ENCODE results near the gene FRA10AC1. TPM values are rescaled to one million over a fixed set of nuclear protein-coding genes. Genes with fewer than 3 reads are reported as not detected.

The FRA10AC1 gene
- total and polyA plus RNA-seq, 10 donors: 9.9 to 99.5 (median 18.8) TPM

DNA sequence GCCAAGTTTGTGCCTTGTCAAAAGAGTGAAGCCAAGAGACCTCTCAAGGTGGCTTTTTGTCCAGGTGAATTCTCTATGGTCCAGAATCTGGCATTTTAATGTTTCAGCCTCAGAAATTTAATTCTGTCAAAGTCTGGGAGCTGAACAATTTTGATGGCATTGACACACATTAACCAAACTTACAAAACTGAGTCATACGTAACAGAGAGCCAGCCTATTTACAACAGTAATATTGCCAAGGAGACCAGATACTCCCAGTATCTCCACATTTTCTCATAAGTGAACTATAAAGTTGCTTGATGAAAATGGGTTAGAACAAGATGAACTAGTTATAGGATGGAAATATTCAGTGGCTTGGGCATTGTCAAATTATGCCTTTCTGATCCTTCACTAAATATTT lies 46.2 kb downstream of the FRA10AC1 start:
- no peak overlapping the region for H3K4me3 ChIP-seq
- no peaks in the 10 kb centered on the region for H3K27me3 ChIP-seq (replicated peaks in 1 of 7)
- H3K27ac ChIP-seq: no peak overlapping the region
- peaks cover 0 to 25% (median 0%) of the 10 kb centered on the region in 6 donors for H3K36me3 ChIP-seq
- intact Hi-C loops (cut with DNase I; ENCODE audit: low total_unique reads): no loop called here
- TF ChIP-seq POLR2A (IDR thresholded peaks at IDR 0.05) (no peak), POLR2AphosphoS5 (IDR thresholded peaks at IDR 0.05) (no peak)
- TF ChIP-seq, protein P1, sequence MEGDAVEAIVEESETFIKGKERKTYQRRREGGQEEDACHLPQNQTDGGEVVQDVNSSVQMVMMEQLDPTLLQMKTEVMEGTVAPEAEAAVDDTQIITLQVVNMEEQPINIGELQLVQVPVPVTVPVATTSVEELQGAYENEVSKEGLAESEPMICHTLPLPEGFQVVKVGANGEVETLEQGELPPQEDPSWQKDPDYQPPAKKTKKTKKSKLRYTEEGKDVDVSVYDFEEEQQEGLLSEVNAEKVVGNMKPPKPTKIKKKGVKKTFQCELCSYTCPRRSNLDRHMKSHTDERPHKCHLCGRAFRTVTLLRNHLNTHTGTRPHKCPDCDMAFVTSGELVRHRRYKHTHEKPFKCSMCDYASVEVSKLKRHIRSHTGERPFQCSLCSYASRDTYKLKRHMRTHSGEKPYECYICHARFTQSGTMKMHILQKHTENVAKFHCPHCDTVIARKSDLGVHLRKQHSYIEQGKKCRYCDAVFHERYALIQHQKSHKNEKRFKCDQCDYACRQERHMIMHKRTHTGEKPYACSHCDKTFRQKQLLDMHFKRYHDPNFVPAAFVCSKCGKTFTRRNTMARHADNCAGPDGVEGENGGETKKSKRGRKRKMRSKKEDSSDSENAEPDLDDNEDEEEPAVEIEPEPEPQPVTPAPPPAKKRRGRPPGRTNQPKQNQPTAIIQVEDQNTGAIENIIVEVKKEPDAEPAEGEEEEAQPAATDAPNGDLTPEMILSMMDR (IDR thresholded peaks at IDR 0.05 in 8 of 11, conservative IDR thresholded peaks at IDR 0.05 in 3 of 11): no peak
- DNase-seq: no peak
- no peaks in the 10 kb centered on the region for H3K4me1 ChIP-seq
- H3K9me3 ChIP-seq: peaks cover 0 to 3% (median 0%) of the 10 kb centered on the region in 8 donors
- WGBS, 5 donors: 83 to 96% (median 88%) methylated on average over 1 of the region's 1 CpG

DNA sequence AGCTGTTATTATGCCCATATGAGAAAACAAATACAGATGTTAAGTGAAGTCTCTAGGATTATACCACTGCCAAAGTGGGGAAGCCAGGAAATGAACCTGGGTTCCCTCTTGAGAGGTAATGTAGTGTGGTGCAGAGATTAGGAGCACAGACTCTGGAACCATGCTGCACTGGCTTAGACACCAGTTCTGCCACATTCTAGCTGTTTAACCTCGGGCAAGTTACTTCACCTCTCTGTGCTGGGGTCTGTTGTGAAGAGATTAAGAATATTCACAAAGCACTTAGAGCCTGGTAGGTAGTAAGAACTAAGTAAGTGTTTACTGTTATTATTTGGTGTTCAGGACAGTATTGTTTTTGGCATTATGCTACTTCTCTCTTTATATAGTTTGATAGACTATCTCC lies 48.2 kb downstream of the FRA10AC1 start:
- no peak for DNase-seq
- H3K27ac ChIP-seq: no peak overlapping the region
- H3K27me3 ChIP-seq (replicated peaks in 1 of 7): no peaks in the 10 kb centered on the region
- intact Hi-C loops (cut with DNase I; ENCODE audit: low total_unique reads): no loop called here
- peaks cover 0 to 6% (median 0%) of the 10 kb centered on the region in 8 donors for H3K9me3 ChIP-seq
- whole genome bisulfite sequencing, 5 donors: 76 to 89% (median 87%) methylated on average over 1 of the region's 1 CpG
- TF ChIP-seq, protein P1 (IDR thresholded peaks at IDR 0.05 in 8 of 11, conservative IDR thresholded peaks at IDR 0.05 in 3 of 11): no peak
- no peak for TF ChIP-seq POLR2AphosphoS5 (IDR thresholded peaks at IDR 0.05)
- no peak for TF ChIP-seq POLR2A (IDR thresholded peaks at IDR 0.05)
- H3K36me3 ChIP-seq: peaks cover 0 to 6% (median 0%) of the 10 kb centered on the region in 6 donors
- no peaks in the 10 kb centered on the region for H3K4me1 ChIP-seq
- H3K4me3 ChIP-seq: no peak overlapping the region

- intact Hi-C loops (cut with DNase I; ENCODE audit: low total_unique reads): no loop called here
- H3K36me3 ChIP-seq: no peaks in the 10 kb centered on the region
- H3K9me3 ChIP-seq: peaks cover 0 to 6% (median 0%) of the 10 kb centered on the region in 8 donors
- TF ChIP-seq, protein P1 (IDR thresholded peaks at IDR 0.05 in 8 of 11, conservative IDR thresholded peaks at IDR 0.05 in 3 of 11): no peak
- TF ChIP-seq POLR2AphosphoS5 (IDR thresholded peaks at IDR 0.05) (no peak), POLR2A (IDR thresholded peaks at IDR 0.05) (no peak)
- no peaks in the 10 kb centered on the region for H3K4me1 ChIP-seq
- H3K4me3 ChIP-seq: no peak overlapping the region
- no peaks in the 10 kb centered on the region for H3K27me3 ChIP-seq (replicated peaks in 1 of 7)
- no peak for DNase-seq
- no peak overlapping the region for H3K27ac ChIP-seq
- WGBS, 5 donors: 78 to 94% (median 88%) methylated on average over 1 of the region's 1 CpG
Observed at GRCh38 chr10:93652857-93653256, 49.5 kb downstream of the FRA10AC1 start.

GRCh38 chr10:93639791-93640190 lies 62.6 kb downstream of the FRA10AC1 start:
- WGBS, 5 donors: 90 to 94% (median 91%) methylated on average over 7 of the region's 7 CpGs
- no peak for TF ChIP-seq POLR2A (IDR thresholded peaks at IDR 0.05)
- no peak for TF ChIP-seq POLR2AphosphoS5 (IDR thresholded peaks at IDR 0.05)
- TF ChIP-seq, protein P1 (IDR thresholded peaks at IDR 0.05 in 8 of 11, conservative IDR thresholded peaks at IDR 0.05 in 3 of 11): no peak

More at GRCh38 chr10:93639791-93640190, 62.6 kb downstream of the FRA10AC1 start:
- H3K4me3 ChIP-seq: no peak overlapping the region
- DNase-seq: no peak
- no peaks in the 10 kb centered on the region for H3K36me3 ChIP-seq
- no peak overlapping the region for H3K27ac ChIP-seq
- intact Hi-C loops (cut with DNase I; ENCODE audit: low total_unique reads): no loop called here
- H3K4me1 ChIP-seq: no peaks in the 10 kb centered on the region
- no peaks in the 10 kb centered on the region for H3K27me3 ChIP-seq (replicated peaks in 1 of 7)
- no peaks in the 10 kb centered on the region for H3K9me3 ChIP-seq
